ENCODE data around the gene VWA5B2.

VWA5B2 gene

GRCh38 chr3:184209146-184209923 lies 20.1 kb upstream of the VWA5B2 start:
- no peaks in the 10 kb centered on the region for H3K36me3 Mint-ChIP-seq (ENCODE audit: low read depth)
- H3K27ac Mint-ChIP-seq: no peak overlapping the region
- H3K27me3 Mint-ChIP-seq (ENCODE audit: low read depth): peaks cover 35% of the 10 kb centered on the region
- no peaks in the 10 kb centered on the region for H3K9me3 Mint-ChIP-seq
- H3K4me1 Mint-ChIP-seq: no peaks in the 10 kb centered on the region
- H3K4me3 Mint-ChIP-seq: no peak overlapping the region
- TF ChIP-seq, protein P1, sequence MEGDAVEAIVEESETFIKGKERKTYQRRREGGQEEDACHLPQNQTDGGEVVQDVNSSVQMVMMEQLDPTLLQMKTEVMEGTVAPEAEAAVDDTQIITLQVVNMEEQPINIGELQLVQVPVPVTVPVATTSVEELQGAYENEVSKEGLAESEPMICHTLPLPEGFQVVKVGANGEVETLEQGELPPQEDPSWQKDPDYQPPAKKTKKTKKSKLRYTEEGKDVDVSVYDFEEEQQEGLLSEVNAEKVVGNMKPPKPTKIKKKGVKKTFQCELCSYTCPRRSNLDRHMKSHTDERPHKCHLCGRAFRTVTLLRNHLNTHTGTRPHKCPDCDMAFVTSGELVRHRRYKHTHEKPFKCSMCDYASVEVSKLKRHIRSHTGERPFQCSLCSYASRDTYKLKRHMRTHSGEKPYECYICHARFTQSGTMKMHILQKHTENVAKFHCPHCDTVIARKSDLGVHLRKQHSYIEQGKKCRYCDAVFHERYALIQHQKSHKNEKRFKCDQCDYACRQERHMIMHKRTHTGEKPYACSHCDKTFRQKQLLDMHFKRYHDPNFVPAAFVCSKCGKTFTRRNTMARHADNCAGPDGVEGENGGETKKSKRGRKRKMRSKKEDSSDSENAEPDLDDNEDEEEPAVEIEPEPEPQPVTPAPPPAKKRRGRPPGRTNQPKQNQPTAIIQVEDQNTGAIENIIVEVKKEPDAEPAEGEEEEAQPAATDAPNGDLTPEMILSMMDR (IDR thresholded peaks at IDR 0.05; ENCODE audit: unreplicated experiment in 3 of 3): no peak

DNA sequence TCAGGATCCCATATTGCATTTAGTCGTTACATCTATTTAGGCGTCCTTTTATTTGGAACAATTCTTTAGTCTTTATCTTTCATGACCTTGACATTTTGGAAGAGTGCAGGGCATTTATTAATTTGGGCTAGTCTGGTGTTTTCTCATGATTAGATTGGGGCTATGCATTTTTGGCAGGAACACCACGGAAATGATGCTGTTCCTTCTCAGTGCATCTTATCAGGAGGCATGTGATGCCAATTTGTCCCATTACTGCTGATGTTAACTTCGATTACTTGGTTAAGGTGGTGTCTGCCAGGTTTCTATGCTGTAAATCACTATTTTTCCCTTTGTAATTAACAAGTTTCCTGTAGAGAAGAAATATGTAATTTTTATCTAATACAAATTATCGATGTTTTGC lies 18.1 kb upstream of the VWA5B2 start:
- Mint-ChIP-seq H3K9me3 (no peaks in the 10 kb centered on the region), H3K36me3 (ENCODE audit: low read depth) (no peaks in the 10 kb centered on the region), H3K27ac (no peak overlapping the region), H3K27me3 (ENCODE audit: low read depth) (peaks cover 27% of the 10 kb centered on the region), H3K4me3 (no peak overlapping the region), H3K4me1 (no peaks in the 10 kb centered on the region)
- TF ChIP-seq, protein P1 (IDR thresholded peaks at IDR 0.05; ENCODE audit: unreplicated experiment in 3 of 3): no peak

GRCh38 chr3:184211718-184212117 lies 17.7 kb upstream of the VWA5B2 start:
- TF ChIP-seq, protein P1 (IDR thresholded peaks at IDR 0.05; ENCODE audit: unreplicated experiment in 3 of 3): no peak
- Mint-ChIP-seq H3K27ac (no peak overlapping the region), H3K27me3 (ENCODE audit: low read depth) (peaks cover 24% of the 10 kb centered on the region), H3K9me3 (no peaks in the 10 kb centered on the region), H3K4me1 (no peaks in the 10 kb centered on the region), H3K4me3 (no peak overlapping the region), H3K36me3 (ENCODE audit: low read depth) (no peaks in the 10 kb centered on the region)

- H3K4me1 Mint-ChIP-seq: no peaks in the 10 kb centered on the region
- H3K9me3 Mint-ChIP-seq: no peaks in the 10 kb centered on the region
These were observed 10.6 kb upstream of the VWA5B2 start for GRCh38 chr3:184218814-184219213.

GRCh38 chr3:184222521-184222920 lies 6.9 kb upstream of the VWA5B2 start:
- H3K9me3 Mint-ChIP-seq: no peaks in the 10 kb centered on the region
- H3K4me1 Mint-ChIP-seq: no peaks in the 10 kb centered on the region
- TF ChIP-seq, protein P1 (IDR thresholded peaks at IDR 0.05; ENCODE audit: unreplicated experiment in 3 of 3): no peak
- no peak overlapping the region for H3K27ac Mint-ChIP-seq
- H3K27me3 Mint-ChIP-seq (ENCODE audit: low read depth): peaks cover 52% of the 10 kb centered on the region
- H3K4me3 Mint-ChIP-seq: no peak overlapping the region
- H3K36me3 Mint-ChIP-seq (ENCODE audit: low read depth): no peaks in the 10 kb centered on the region

More at GRCh38 chr3:184218814-184219213, 10.6 kb upstream of the VWA5B2 start:
- no peak overlapping the region for H3K27ac Mint-ChIP-seq
- H3K27me3 Mint-ChIP-seq (ENCODE audit: low read depth): peaks cover 19% of the 10 kb centered on the region
- no peak overlapping the region for H3K4me3 Mint-ChIP-seq
- H3K36me3 Mint-ChIP-seq (ENCODE audit: low read depth): no peaks in the 10 kb centered on the region
- TF ChIP-seq, protein P1 (IDR thresholded peaks at IDR 0.05; ENCODE audit: unreplicated experiment in 3 of 3): no peak

DNA sequence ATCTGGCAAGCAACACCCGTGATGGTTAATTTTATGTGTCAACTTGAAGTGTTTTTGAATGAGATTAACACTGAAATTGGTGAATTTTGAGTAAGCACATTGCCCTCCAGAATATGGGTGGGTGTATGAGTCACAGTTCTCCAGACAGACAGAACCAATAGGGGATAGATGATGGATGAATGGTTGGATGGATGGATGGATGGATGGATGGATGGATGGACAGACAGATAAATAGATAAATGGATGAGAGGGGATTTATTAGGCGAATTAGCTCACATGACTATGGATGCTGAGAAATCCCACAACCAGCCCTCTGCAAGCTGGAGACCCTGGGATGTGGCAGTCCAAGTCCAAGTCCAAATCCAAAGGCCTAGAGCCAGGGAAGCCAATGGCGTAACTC lies 5.4 kb upstream of the VWA5B2 start:
- H3K9me3 Mint-ChIP-seq: no peaks in the 10 kb centered on the region
- H3K27me3 Mint-ChIP-seq (ENCODE audit: low read depth): peaks cover 60% of the 10 kb centered on the region
- H3K27ac Mint-ChIP-seq: no peak overlapping the region
- no peaks in the 10 kb centered on the region for H3K36me3 Mint-ChIP-seq (ENCODE audit: low read depth)
- no peak overlapping the region for H3K4me3 Mint-ChIP-seq
- TF ChIP-seq, protein P1 (IDR thresholded peaks at IDR 0.05; ENCODE audit: unreplicated experiment in 3 of 3): no peak
- H3K4me1 Mint-ChIP-seq: no peaks in the 10 kb centered on the region

Data from nephron (organoid).